GM12865 (cell line): ENCODE data around the gene CDC42BPG.

Experiments used
- DNase-seq: peaks from one replicate; pipeline ENCODE4 v3.0.0; 2010; ENCODE audit warnings: low read depth
- H3K4me3 ChIP-seq: 2 replicates; pipeline ENCODE4 v1.5.1; 2011; ENCODE audit warnings: mild to moderate bottlenecking, low read depth, low read length, control low read depth
- TF ChIP-seq, protein P1 (sequence below): IDR thresholded peaks from 2 replicates; pipeline ENCODE4 v1.5.1; 2011; ENCODE audit warnings: low read length, control low read depth, low read depth, inconsistent platforms; ENCODE audit not compliant: insufficient read depth; ENCODE audit errors: missing control alignments

The CDC42BPG gene

DNA sequence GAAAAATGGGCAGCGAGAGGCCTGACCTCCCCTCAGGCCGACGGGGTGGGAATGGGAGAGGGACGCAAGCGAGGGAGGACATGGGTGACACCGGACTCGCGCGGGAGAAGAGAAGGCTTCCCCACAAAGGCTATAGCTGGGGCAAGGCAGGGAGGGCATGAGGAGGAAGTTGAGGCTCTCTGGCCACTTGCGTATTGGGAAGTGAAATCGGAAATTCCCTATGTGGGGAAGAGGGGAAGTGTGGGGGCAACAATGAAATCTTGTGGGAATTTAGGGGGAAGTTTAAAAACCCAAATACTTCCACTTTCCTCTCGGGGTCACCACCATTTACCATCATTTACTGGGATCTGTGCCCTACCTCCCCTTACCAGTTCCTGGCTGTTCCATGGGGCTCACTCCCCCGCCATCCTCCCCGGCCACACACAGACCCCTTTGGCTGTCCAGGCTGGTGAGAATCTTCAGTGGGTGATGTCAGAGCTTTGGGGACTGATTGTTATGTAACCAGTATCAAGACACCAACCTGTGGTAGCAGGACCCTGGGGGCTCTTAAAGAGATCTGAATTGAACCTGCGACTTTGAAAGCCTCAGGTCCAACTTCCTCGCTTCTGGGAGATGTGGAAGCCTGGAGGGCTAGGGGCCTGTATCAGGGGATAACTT lies 34.9 kb upstream of the CDC42BPG start:
- H3K4me3 ChIP-seq, result peak overlapping the region; percentile 88
- TF ChIP-seq, protein P1, sequence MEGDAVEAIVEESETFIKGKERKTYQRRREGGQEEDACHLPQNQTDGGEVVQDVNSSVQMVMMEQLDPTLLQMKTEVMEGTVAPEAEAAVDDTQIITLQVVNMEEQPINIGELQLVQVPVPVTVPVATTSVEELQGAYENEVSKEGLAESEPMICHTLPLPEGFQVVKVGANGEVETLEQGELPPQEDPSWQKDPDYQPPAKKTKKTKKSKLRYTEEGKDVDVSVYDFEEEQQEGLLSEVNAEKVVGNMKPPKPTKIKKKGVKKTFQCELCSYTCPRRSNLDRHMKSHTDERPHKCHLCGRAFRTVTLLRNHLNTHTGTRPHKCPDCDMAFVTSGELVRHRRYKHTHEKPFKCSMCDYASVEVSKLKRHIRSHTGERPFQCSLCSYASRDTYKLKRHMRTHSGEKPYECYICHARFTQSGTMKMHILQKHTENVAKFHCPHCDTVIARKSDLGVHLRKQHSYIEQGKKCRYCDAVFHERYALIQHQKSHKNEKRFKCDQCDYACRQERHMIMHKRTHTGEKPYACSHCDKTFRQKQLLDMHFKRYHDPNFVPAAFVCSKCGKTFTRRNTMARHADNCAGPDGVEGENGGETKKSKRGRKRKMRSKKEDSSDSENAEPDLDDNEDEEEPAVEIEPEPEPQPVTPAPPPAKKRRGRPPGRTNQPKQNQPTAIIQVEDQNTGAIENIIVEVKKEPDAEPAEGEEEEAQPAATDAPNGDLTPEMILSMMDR, result no peak
- DNase-seq, result peak; percentile 48

- peak within 1 kb of the TSS; percentile 88 for H3K4me3 ChIP-seq
- TF ChIP-seq, protein P1, result peak; percentile 64
- peak; percentile 100 for DNase-seq
Observed at GRCh38 chr11:64878494-64879243, 34.2 kb upstream of the CDC42BPG start, which contains the start of gene EHD1. Gene EHD1 (minus strand): TSS chr11:64878621. CDS start chr11:64878464, 157 bp downstream.

DNA sequence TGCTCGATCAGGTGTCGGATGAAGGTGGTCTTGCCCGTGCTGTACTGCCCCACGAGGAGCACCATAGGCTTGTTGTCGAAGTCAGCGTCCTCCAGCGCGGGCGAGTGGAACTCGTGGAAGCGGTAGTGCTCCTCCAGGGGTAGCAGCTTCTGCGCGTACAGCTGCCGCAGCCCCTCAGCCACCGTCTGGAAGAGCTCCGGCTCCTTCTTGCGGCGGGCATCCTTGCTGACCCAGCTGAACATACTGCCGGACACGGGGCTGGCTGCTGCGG lies 33.7 kb upstream of the CDC42BPG start:
- DNase-seq, result no peak
- TF ChIP-seq, protein P1, result no peak
- peak overlapping the region; percentile 86 for H3K4me3 ChIP-seq

GRCh38 chr11:64877390-64878222 lies 33.2 kb upstream of the CDC42BPG start:
- TF ChIP-seq, protein P1, result no peak
- H3K4me3 ChIP-seq, result peak overlapping the region; percentile 86
- DNase-seq, result peak; percentile 65

- DNase-seq, result no peak
- H3K4me3 ChIP-seq, result peak overlapping the region; percentile 86
- TF ChIP-seq, protein P1, result no peak
Observed at GRCh38 chr11:64876835-64877341, 32.4 kb upstream of the CDC42BPG start.

DNA sequence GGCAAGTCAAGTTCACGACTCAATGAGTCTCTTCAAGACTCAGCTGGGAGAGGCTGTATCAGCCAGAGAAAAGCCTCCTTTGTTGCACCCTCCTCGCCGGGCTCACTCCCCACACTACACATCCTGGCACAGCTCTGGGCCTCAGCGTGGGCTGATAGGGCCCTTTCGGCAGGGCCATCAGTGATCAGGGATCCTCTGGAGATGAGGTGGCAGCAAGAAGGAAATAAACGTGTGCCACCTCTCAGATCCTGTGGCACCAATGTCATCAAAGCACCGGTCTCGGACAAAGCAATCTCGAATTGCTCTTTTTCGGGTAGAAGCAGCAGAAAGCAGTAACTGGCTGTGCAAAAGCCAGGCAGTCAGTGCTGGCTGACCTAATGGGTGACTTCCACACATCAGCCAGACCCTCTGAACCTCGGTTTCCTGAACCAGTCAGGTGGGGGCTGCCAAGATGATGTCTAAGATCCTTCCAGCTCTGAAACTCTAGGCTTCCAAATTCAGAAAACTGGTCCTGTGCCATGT lies 31.8 kb upstream of the CDC42BPG start:
- no peak for DNase-seq
- peak overlapping the region; percentile 86 for H3K4me3 ChIP-seq
- TF ChIP-seq, protein P1, result no peak
